ENCODE measurements around the gene CCDC57.

GRCh38 chr17:82061047-82061925, 151.4 kb downstream of the CCDC57 start:
- TF ChIP-seq CTCF (IDR thresholded peaks at IDR 0.05) (no peak), POLR2A (IDR thresholded peaks at IDR 0.05) (no peak)
